H1 (cell line): ENCODE measurements around the gene SOX15. TPM values are rescaled to one million over a fixed set of nuclear protein-coding genes. Genes with fewer than 3 reads are reported as not detected.

Source experiments
- HDAC2 ChIP-seq, 2 experiments: fragments of 300-600 bp in 1 of 2; sonication (generic) in 1 of 2; IDR thresholded peaks; 2 replicates each; pipeline ENCODE4 v1.6.1; 2011 to 2012; ENCODE audit warnings: low read depth in 2 of 2, low read length in 2 of 2, mild to moderate bottlenecking in 2 of 2, moderate library complexity in 2 of 2, borderline replicate concordance in 1 of 2, inconsistent platforms in 1 of 2
- RBBP5 ChIP-seq: IDR thresholded peaks from 2 replicates; pipeline ENCODE4 v1.7.1; 2012; ENCODE audit warnings: low read depth, mild to moderate bottlenecking, inconsistent platforms, low read length, moderate library complexity, borderline replicate concordance
- SAP30 ChIP-seq: fragments of 300-600 bp; sonication (generic); IDR thresholded peaks from 2 replicates; pipeline ENCODE4 v1.7.1; 2012; ENCODE audit warnings: low read length, moderate library complexity, mild to moderate bottlenecking, inconsistent platforms; ENCODE audit not compliant: insufficient read depth, insufficient replicate concordance
- SP2 ChIP-seq: IDR thresholded peaks from 2 replicates; pipeline ENCODE4 v1.6.1; 2012; ENCODE audit warnings: mild to moderate bottlenecking, low read length, inconsistent platforms
- polyA plus RNA-seq, 7 experiments: library from polyadenylated mRNA; depleted of rRNA in 3 of 7; stranded (reverse) in 5 of 7; unstranded in 2 of 7; fragments of >200 nt in 5 of 7; fragments of 200-250 nt in 2 of 7; gene quantifications; 1 replicate in 5 of 7; 2 replicates in 1 of 7; 4 replicates in 1 of 7; pipeline versions ENCODE4 v1.2.1 to v1.2.3, GENCODE V29; 2011 to 2013; ENCODE audit warnings: missing spikeins in 2 of 7, mixed read lengths in 2 of 7
- total RNA-seq: library from RNA; stranded (reverse); fragmentation: NEBNext Ultra II Directional; extraction: Animal tissue kit (Norgen Biotek cat#: 25700); gene quantifications from 2 replicates; pipeline ENCODE4 v1.2.1, GENCODE V29; 2021

Gene SOX15
- total and polyA plus RNA-seq, 2 of the 8 experiments (the other 6 are each of a cell fraction or from before 2014, with no cell fraction given), result 14.3 to 26.8 TPM

DNA sequence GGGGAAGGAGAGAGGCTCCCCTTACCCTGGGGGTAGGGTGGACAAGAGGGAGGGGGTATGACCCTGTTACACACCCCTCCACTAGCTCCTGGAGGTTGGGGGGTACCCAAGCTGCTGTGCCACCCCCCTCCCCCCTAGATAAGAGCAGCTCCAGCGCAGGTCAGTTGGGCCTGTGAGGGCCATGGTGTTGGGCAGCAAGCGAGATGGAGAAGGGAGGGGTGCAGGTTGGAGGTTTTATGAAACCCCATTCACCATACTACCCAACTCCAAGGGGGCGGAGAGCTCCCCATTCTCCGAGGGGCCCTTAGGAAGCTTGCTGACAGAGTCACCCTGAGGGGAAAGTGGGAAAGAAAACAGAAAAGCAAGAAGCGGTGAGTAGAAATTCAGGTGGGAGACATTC is 1.7 kb upstream of the SOX15 start (continued):
- TF ChIP-seq HDAC2 (IDR thresholded peaks at IDR 0.05; ENCODE audit: borderline replicate concordance in 1 of 2, low read depth in 2 of 2, low read length in 2 of 2) (no peak), SAP30 (no peak), SP2 (no peak), RBBP5 (no peak)
